Muscle layer of colon (tissue), 2 donors: ENCODE data around the gene TRIM29.
"Not testable (repeated sequence)": the region's sequence is repeated elsewhere in the genome, so short reads cannot be mapped to it uniquely, and the experiment has no call there.

ENCODE experiments used
- H3K27ac ChIP-seq: one replicate; pipeline ENCODE4 v1.7.0; 2013; ENCODE audit warnings: low read depth, mild to moderate bottlenecking, low read length, moderate library complexity
- H3K27me3 ChIP-seq, 2 donors: one replicate each; pipeline ENCODE4 v1.7.0; 2013; ENCODE audit warnings: low read length in 2 of 2, mild to moderate bottlenecking in 2 of 2; ENCODE audit not compliant: insufficient read depth in 2 of 2, control insufficient read depth in 1 of 2
- H3K36me3 ChIP-seq: one replicate; pipeline ENCODE4 v1.7.0; 2013; ENCODE audit warnings: mild to moderate bottlenecking, low read length; ENCODE audit not compliant: insufficient read depth
- H3K4me1 ChIP-seq: one replicate; pipeline ENCODE4 v1.7.0; 2013; ENCODE audit warnings: mild to moderate bottlenecking, low read length; ENCODE audit not compliant: insufficient read depth
- H3K4me3 ChIP-seq, 2 donors: one replicate each; pipeline ENCODE4 v1.7.0; 2013; ENCODE audit warnings: low read length in 2 of 2, low read depth in 1 of 2, mild to moderate bottlenecking in 1 of 2, moderate library complexity in 1 of 2
- H3K9ac ChIP-seq: one replicate; pipeline ENCODE4 v1.7.0; 2013; ENCODE audit warnings: low read length
- H3K9me3 ChIP-seq: one replicate; pipeline ENCODE4 v1.7.0; 2013; ENCODE audit warnings: mild to moderate bottlenecking, low read length
- donor health status: abdominal sarcoma.
- donor health status: Adenocarcinoma of cecum.

Gene TRIM29

GRCh38 chr11:120146413-120147093 lies 8.6 kb upstream of the TRIM29 start:
- H3K4me3 ChIP-seq = no peak overlapping the region
- no peaks in the 10 kb centered on the region for H3K9me3 ChIP-seq
- H3K36me3 ChIP-seq = no peaks in the 10 kb centered on the region
- H3K27me3 ChIP-seq = peaks cover 0 to 14% of the 10 kb centered on the region in 2 donors
- H3K4me1 ChIP-seq = no peaks in the 10 kb centered on the region
- no peak overlapping the region for H3K27ac ChIP-seq
- H3K9ac ChIP-seq = no peak overlapping the region

- no peak overlapping the region for H3K4me3 ChIP-seq
Measured at GRCh38 chr11:120144501-120144900, 6.6 kb upstream of the TRIM29 start.

DNA sequence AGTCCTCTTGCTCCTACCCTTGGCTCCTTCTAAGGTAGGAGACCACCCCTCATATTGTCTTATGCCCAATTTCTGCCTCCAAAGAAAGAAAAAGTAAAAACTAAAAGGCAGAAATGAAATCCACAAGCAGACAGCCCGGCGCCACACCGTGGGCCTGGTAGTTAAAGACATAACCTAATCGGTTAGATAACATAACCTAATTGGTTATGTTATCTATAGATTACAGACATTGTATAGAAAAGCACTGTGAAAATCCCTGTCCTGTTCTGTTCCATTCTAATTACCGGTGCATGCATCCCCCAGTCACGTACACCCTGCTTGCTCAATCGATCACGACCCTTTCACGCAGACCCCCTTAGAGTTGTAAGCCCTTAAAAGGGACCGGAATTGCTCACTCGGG lies 5.6 kb upstream of the TRIM29 start:
- H3K27ac ChIP-seq, H3K9ac ChIP-seq, H3K9me3 ChIP-seq, H3K36me3 ChIP-seq, H3K4me1 ChIP-seq, H3K4me3 ChIP-seq: not testable (repeated sequence)
- peaks cover 0 to 14% of the 10 kb centered on the region in 2 donors for H3K27me3 ChIP-seq

More at GRCh38 chr11:120144501-120144900, 6.6 kb upstream of the TRIM29 start:
- no peaks in the 10 kb centered on the region for H3K4me1 ChIP-seq
- no peak overlapping the region for H3K9ac ChIP-seq
- no peaks in the 10 kb centered on the region for H3K36me3 ChIP-seq
- peaks cover 0 to 14% of the 10 kb centered on the region in 2 donors for H3K27me3 ChIP-seq
- no peaks in the 10 kb centered on the region for H3K9me3 ChIP-seq
- no peak overlapping the region for H3K27ac ChIP-seq

- Histone ChIP-seq H3K9ac (no peak overlapping the region), H3K36me3 (no peaks in the 10 kb centered on the region), H3K4me1 (no peaks in the 10 kb centered on the region), H3K27ac (no peak overlapping the region), H3K9me3 (no peaks in the 10 kb centered on the region), H3K27me3 (peaks cover 0 to 11% of the 10 kb centered on the region in 2 donors), H3K4me3 (no peak overlapping the region)
Measured at GRCh38 chr11:120142441-120143100, 4.7 kb upstream of the TRIM29 start.

- Histone ChIP-seq H3K36me3 (no peaks in the 10 kb centered on the region), H3K4me1 (no peaks in the 10 kb centered on the region), H3K4me3 (no peak overlapping the region), H3K27me3 (peaks cover 0 to 5% of the 10 kb centered on the region in 2 donors), H3K9ac (no peak overlapping the region), H3K9me3 (no peaks in the 10 kb centered on the region), H3K27ac (no peak overlapping the region)
Measured at GRCh38 chr11:120141768-120142423, 4.0 kb upstream of the TRIM29 start.

GRCh38 chr11:120141113-120141767 lies 3.3 kb upstream of the TRIM29 start:
- no peaks in the 10 kb centered on the region for H3K36me3 ChIP-seq
- no peaks in the 10 kb centered on the region for H3K4me1 ChIP-seq
- no peak overlapping the region for H3K27ac ChIP-seq
- H3K4me3 ChIP-seq = no peak overlapping the region
- peaks cover 0 to 5% of the 10 kb centered on the region in 2 donors for H3K27me3 ChIP-seq
- H3K9ac ChIP-seq = no peak overlapping the region
- H3K9me3 ChIP-seq = no peaks in the 10 kb centered on the region

DNA sequence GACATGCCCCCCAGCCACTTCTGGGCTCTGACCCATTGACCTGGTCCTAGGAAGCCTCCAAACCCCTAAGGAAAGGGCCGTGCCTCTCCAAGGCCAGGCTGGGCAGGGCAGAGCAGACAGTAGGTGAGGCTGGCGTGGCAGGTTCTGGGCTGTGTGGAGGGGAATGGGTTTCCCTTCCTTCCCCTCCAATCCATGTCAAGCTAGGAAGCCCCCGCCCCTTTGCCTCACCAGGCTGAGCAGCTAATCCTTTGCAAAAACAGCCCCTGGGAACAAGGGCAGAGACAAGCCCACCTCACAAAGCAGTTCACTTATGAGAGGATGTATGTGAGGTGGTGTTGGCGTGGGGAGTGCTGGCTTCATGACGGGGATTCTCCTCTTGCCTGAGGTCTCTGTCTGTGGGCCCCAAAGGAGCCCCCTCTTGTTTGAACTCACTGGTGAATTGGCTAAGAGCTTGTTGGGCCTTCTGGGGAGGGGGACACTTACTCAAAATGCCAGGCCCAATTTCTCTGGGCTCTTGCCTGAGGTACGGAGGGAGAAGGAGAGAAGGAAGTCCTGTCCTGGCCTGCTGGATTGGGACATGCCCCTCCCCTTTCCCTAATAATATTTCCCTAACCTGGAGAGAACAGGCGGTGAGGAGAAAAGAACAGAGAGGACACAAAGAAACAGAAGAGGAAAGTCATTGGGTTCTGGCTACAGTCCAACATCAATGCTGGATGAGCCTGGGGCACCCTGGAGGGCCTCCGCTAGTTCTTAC lies 1.6 kb upstream of the TRIM29 start:
- Histone ChIP-seq H3K9ac (no peak overlapping the region), H3K36me3 (no peaks in the 10 kb centered on the region), H3K4me3 (no peak overlapping the region), H3K9me3 (no peaks in the 10 kb centered on the region), H3K4me1 (no peaks in the 10 kb centered on the region), H3K27me3 (no peaks in the 10 kb centered on the region), H3K27ac (no peak overlapping the region)

GRCh38 chr11:120137187-120137610 lies 714 bp downstream of the TRIM29 start:
- Histone ChIP-seq H3K27me3 (no peaks in the 10 kb centered on the region), H3K9ac (no peak overlapping the region), H3K4me3 (no peak overlapping the region), H3K27ac (no peak overlapping the region), H3K9me3 (no peaks in the 10 kb centered on the region), H3K4me1 (no peaks in the 10 kb centered on the region), H3K36me3 (no peaks in the 10 kb centered on the region)

- H3K36me3 ChIP-seq = no peaks in the 10 kb centered on the region
- no peaks in the 10 kb centered on the region for H3K4me1 ChIP-seq
- H3K9me3 ChIP-seq = no peaks in the 10 kb centered on the region
- no peak overlapping the region for H3K9ac ChIP-seq
- no peaks in the 10 kb centered on the region for H3K27me3 ChIP-seq
- no peak overlapping the region for H3K27ac ChIP-seq
- no peak overlapping the region for H3K4me3 ChIP-seq
Measured at GRCh38 chr11:120136356-120136755, 1.6 kb downstream of the TRIM29 start.

- Histone ChIP-seq H3K36me3 (no peaks in the 10 kb centered on the region), H3K27ac (no peak overlapping the region)
Measured at GRCh38 chr11:120135838-120136237, 2.1 kb downstream of the TRIM29 start.

DNA sequence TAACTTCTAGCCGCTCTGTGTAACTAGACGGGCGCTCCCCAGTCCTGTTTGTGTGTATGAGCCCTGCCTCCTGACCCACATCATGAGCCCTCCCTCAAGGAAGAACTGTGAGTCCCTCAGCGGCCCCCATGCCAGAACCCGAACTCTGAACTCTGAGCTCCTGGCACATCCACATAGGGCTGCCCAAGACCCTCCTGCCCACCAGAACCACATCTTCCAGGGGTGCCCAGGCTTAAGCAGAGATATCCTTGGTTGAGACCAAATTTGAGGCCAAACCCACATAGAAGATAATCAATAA lies 3.0 kb downstream of the TRIM29 start:
- no peak overlapping the region for H3K4me3 ChIP-seq
- H3K9me3 ChIP-seq = no peaks in the 10 kb centered on the region
- no peak overlapping the region for H3K27ac ChIP-seq
- H3K9ac ChIP-seq = no peak overlapping the region
- H3K27me3 ChIP-seq = no peaks in the 10 kb centered on the region
- H3K36me3 ChIP-seq = no peaks in the 10 kb centered on the region
- peaks cover 4% of the 10 kb centered on the region for H3K4me1 ChIP-seq

More at GRCh38 chr11:120135838-120136237, 2.1 kb downstream of the TRIM29 start:
- H3K27me3 ChIP-seq = no peaks in the 10 kb centered on the region
- H3K9me3 ChIP-seq = no peaks in the 10 kb centered on the region
- no peaks in the 10 kb centered on the region for H3K4me1 ChIP-seq
- H3K9ac ChIP-seq = no peak overlapping the region
- H3K4me3 ChIP-seq = no peak overlapping the region
